22Rv1 (cell line): ENCODE results near the gene NUAK2.
A peak's percentile ranks its signal among the peaks of the same experiment; 100 is the strongest.
"Not testable (repeated sequence)": the region's sequence is repeated elsewhere in the genome, so short reads cannot be mapped to it uniquely, and the experiment has no call there.

Experiments
- H3K27ac ChIP-seq: fragments of 450-650 bp; 2 replicates; pipeline ENCODE4 v1.5.1; 2017
- ZFX ChIP-seq: fragments of 450-650 bp; IDR thresholded peaks from 2 replicates; pipeline ENCODE4 v1.6.1; 2017; ENCODE audit warnings: antibody characterized with exemption, borderline replicate concordance
- TF ChIP-seq, protein P1 (sequence below): fragments of 450-650 bp; IDR thresholded peaks from 2 replicates; pipeline ENCODE4 v1.5.1; 2017; ENCODE audit warnings: mild to moderate bottlenecking

Gene NUAK2

DNA sequence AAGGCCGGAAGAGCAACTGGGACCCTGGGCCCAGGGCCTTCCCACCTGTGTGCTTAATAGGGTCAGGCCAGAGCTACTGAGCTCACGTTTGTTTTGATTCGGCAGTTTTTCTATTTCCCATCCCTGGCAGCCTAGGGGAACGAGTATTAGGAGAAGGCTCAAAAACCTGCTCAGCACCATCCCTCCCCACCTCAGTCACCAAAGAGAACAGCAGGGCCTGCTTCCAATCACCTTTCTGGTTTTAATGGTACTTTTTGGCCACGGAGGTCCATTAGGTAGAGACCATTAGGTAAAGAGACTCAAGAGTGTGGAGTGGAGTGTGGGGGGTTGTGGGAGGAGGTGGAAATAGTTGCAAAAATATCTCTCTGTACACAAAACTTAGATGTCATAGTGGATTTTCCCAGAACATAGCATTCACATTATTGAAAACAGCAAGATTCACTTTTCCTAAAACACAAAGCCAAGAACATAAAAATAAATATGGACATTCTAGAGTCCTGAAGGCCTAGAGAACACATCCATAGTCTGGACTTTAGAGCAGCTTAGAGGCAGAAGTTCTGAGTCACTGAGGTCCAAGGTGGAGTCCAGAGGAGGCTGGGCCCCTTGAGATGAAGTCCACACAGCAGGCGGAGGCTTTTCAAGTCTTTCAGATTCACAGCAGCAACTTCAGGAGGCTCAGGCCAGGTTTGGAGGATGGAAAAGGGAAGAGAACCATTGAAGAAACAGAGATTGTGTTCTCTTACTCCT, 19.5 kb downstream of the NUAK2 start:
- TF ChIP-seq, protein P1, sequence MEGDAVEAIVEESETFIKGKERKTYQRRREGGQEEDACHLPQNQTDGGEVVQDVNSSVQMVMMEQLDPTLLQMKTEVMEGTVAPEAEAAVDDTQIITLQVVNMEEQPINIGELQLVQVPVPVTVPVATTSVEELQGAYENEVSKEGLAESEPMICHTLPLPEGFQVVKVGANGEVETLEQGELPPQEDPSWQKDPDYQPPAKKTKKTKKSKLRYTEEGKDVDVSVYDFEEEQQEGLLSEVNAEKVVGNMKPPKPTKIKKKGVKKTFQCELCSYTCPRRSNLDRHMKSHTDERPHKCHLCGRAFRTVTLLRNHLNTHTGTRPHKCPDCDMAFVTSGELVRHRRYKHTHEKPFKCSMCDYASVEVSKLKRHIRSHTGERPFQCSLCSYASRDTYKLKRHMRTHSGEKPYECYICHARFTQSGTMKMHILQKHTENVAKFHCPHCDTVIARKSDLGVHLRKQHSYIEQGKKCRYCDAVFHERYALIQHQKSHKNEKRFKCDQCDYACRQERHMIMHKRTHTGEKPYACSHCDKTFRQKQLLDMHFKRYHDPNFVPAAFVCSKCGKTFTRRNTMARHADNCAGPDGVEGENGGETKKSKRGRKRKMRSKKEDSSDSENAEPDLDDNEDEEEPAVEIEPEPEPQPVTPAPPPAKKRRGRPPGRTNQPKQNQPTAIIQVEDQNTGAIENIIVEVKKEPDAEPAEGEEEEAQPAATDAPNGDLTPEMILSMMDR = no peak
- TF ChIP-seq ZFX = no peak
- peak overlapping the region; percentile 17; the same call in 1 of the 2 replicates for H3K27ac ChIP-seq

DNA sequence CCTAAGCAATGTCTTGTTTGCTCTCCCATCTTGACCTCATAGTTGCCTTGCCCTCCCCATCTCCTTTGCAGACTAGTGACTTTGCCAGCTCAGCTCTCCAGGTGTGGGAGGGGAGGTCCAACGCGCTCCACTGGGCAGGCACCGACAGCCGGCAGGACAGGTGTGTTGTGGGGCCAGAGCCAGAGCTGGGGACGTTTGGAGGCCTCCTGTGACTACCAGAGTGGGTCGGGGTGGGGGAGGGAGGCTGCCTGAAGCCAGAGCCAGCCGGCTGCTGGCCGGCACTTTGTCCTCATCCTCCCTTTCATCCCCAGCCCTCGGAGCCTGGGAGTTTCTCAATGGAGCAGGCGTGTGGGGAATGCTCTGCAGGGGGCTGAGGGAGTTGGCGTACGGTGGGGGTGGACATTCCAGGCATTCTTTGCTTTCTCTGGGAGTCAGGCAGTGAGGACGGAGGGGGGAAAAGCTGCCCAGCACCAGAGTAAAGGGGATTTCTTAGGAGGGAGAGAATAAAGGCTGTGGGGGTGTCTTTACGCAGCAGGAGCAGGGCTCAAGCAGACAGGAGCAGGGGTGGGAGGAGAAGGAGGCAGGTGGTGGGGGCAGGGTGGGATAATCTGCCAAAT, 20.2 kb downstream of the NUAK2 start:
- peak overlapping the region; percentile 21; the same call in 1 of the 2 replicates for H3K27ac ChIP-seq
- no peak for TF ChIP-seq ZFX
- TF ChIP-seq, protein P1 = no peak

DNA sequence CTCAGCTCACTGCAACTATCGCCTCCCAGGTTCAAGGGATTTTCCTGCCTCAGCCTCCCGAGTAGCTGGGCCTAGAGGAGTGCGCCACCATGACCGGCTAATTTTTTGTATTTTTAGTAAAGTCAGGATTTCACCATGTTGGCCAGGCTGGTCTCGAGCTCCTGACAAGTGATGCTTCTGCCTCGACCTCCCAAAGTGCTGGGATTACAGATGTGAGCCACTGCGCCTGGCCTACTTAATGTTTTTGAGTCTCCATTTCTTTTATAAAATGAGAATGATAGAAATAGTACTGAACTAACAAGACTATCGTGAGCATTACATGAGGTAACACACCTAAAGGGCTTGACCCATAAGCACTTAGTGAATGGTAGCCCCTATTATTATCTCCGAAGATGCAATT, 21.4 kb downstream of the NUAK2 start:
- no peak for TF ChIP-seq ZFX
- TF ChIP-seq, protein P1 = no peak
- peak overlapping the region; percentile 21; the same call in 1 of the 2 replicates for H3K27ac ChIP-seq

DNA sequence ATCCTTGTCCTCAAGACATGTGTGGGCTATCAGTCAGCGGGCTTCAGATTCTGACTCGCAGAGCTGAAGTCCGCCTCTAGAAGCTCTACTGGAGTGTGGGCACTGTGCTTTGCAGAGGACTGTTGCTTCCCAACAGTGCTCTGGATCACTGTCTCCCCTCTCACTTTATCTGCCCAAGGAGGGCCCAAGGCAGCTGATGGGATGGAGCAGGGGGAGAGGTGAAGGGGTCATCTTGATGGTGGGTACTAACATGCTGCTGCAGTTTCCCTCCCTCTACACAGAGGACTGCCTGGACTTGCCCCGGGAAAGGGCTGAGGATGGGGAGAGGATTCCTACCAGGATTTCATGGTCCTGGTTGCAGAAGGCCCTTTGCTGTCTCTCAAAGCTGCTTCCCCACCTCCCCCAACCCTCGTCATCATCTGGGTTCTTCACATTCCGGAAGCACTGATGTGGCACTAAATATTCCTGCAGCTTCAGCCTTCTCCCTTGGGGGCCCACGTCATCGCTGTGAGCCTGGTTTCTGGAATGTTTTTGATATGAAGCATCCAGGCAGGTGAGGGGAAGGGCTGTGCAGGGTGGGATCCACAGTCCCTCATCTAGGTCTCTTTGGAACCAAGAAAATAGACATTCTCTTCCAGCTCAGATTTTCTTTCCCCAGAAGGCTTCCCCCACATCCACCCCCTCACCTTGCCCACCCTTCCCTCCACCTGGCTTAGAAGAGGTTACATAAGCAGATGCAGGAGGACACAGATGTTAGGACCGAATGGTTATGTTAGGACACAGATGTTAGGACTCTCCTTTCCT, 23.2 kb downstream of the NUAK2 start:
- no peak overlapping the region for H3K27ac ChIP-seq
- no peak for TF ChIP-seq ZFX

DNA sequence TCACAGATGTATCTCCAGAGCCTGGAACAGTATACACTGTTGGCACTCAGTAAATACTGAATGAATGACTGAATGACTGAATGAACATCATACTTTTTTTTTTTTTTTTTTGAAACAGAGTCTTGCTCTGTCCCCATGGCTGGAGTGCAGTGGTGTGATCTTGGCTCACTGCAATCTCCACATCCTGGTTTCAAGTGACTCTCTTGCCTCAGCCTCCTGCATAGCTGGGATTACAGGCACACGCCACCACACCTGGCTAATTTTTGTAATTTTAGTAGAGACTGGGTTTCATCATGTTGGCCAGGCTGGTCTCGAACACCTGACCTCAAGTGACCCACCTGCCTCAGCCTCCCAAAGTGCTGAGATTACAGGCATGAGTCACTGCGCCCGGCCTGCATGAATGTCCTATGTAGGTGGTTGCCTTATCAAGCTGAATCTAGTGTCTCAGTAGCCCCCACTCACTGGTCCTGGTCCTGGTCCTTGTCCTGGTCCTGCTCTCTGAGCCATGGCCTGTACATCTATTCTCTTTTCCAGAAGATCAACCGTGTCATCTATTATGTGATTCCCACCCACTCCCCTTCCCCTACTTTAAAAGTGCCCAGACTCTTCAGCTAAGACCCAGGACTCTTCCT, 23.9 kb downstream of the NUAK2 start:
- H3K27ac ChIP-seq = not testable (repeated sequence)

DNA sequence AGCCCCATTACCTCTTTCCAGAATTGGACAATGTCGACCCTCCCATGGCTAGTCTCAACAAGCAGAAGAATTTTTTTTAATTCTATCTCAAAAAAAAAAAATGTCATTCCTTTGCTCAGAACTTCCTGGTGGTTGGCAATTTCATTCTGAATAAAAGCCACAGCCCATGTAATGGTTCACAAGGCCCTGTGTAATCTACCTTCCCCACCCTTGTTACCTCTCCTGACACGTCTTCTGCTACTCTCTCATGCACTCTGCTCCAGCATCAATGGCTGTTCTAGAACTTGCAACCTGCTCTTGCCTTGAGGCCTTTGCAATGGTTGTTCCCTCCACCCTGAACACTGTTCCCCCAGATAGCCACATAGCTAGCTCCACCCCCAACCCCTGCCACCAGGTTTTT, 25.4 kb downstream of the NUAK2 start:
- H3K27ac ChIP-seq = no peak overlapping the region
- TF ChIP-seq, protein P1 = no peak
- no peak for TF ChIP-seq ZFX

DNA sequence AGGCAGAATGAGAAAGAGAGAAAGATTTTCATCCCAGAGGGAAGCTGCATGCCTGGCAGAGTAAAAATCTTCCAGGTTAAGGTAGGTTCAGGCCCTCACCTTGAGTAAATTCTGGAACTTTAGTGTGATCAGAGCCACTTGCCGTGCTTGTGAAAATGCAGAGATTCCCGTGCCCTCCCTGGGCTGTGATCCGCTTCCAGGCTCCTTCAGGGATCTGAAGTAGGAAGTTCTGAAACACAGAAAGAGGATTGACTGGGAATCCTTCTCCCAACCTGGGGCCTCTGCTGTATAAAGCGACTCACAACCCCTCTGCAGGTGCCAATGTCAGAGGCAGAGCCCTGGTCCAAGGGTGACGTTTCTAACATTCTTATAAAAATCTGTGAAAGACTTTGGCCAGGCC, 26.6 kb downstream of the NUAK2 start:
- H3K27ac ChIP-seq = no peak overlapping the region

More for the DNA sequence above, 26.6 kb downstream of the NUAK2 start:
- TF ChIP-seq, protein P1 = no peak
- TF ChIP-seq ZFX = no peak
